HEK293 (cell line): Measurements from ENCODE around the gene ZNF503.

ENCODE experiments used
- BCL11A ChIP-seq: fragments of 450-650 bp; formaldehyde crosslinking; IDR thresholded peaks from 2 replicates; pipeline ENCODE4 v1.5.1; 2016; ENCODE audit warnings: low read depth, missing biosample characterization, missing genetic modification characterization
- BCL11B ChIP-seq: fragments of 450-650 bp; formaldehyde crosslinking; IDR thresholded peaks from 2 replicates; pipeline ENCODE4 v1.5.1; 2016; ENCODE audit warnings: low read depth, missing biosample characterization, missing genetic modification characterization
- EGR2 ChIP-seq: fragments of 450-650 bp; formaldehyde crosslinking; IDR thresholded peaks from 2 replicates; pipeline ENCODE4 v1.5.1; 2016; ENCODE audit warnings: low read depth, missing biosample characterization, missing genetic modification characterization
- HOXD13 ChIP-seq: sonication (generic); formaldehyde crosslinking; IDR thresholded peaks from 2 replicates; pipeline ENCODE4 v1.8.0; 2022; ENCODE audit warnings: missing genetic modification reagents, borderline replicate concordance
- KLF1 ChIP-seq: fragments of 450-650 bp; formaldehyde crosslinking; IDR thresholded peaks from 2 replicates; pipeline ENCODE4 v1.5.1; 2016; ENCODE audit warnings: missing biosample characterization, missing genetic modification characterization
- KLF10 ChIP-seq: fragments of 450-650 bp; IDR thresholded peaks from 2 replicates; pipeline ENCODE4 v1.5.1; 2018; ENCODE audit warnings: missing biosample characterization, mild to moderate bottlenecking, missing genetic modification characterization
- KLF9 ChIP-seq: fragments of 450-650 bp; formaldehyde crosslinking; IDR thresholded peaks from 2 replicates; pipeline ENCODE4 v1.5.1; 2016; ENCODE audit warnings: missing biosample characterization, missing genetic modification characterization, low read depth
- PRDM1 ChIP-seq: fragments of 450-650 bp; formaldehyde crosslinking; IDR thresholded peaks from 2 replicates; pipeline ENCODE4; 2016; ENCODE audit warnings: missing biosample characterization, missing genetic modification characterization
- REST ChIP-seq: fragments of 450-650 bp; formaldehyde crosslinking; IDR thresholded peaks from 2 replicates; pipeline ENCODE4 v1.5.1; 2016; ENCODE audit warnings: missing biosample characterization, missing genetic modification characterization
- ZBTB10 ChIP-seq: fragments of 450-650 bp; formaldehyde crosslinking; IDR thresholded peaks from 2 replicates; pipeline ENCODE4 v1.5.1; 2016; ENCODE audit warnings: missing biosample characterization, missing genetic modification characterization
- ZBTB49 ChIP-seq: fragments of 450-650 bp; formaldehyde crosslinking; IDR thresholded peaks from 2 replicates; pipeline ENCODE4 v1.5.1; 2016; ENCODE audit warnings: missing biosample characterization, missing genetic modification characterization, low read depth
- ZBTB8A ChIP-seq: fragments of 450-650 bp; formaldehyde crosslinking; IDR thresholded peaks from 2 replicates; pipeline ENCODE4 v1.5.1; 2016; ENCODE audit warnings: missing biosample characterization, missing genetic modification characterization
- ZEB2 ChIP-seq: fragments of 450-650 bp; formaldehyde crosslinking; IDR thresholded peaks from 2 replicates; pipeline ENCODE4 v1.5.1; 2016; ENCODE audit warnings: missing biosample characterization, missing genetic modification characterization
- ZFP37 ChIP-seq: fragments of 450-650 bp; formaldehyde crosslinking; IDR thresholded peaks from 2 replicates; pipeline ENCODE4 v1.5.1; 2016; ENCODE audit warnings: missing biosample characterization, missing genetic modification characterization
- ZNF10 ChIP-seq: fragments of 450-650 bp; formaldehyde crosslinking; IDR thresholded peaks from 2 replicates; pipeline ENCODE4 v1.5.1; 2017; ENCODE audit warnings: missing biosample characterization, missing genetic modification characterization
- ZNF112 ChIP-seq: fragments of 450-650 bp; formaldehyde crosslinking; IDR thresholded peaks from 2 replicates; pipeline ENCODE4 v1.5.0; 2017; ENCODE audit warnings: missing biosample characterization, missing genetic modification characterization
- ZNF138 ChIP-seq: fragments of 450-650 bp; formaldehyde crosslinking; IDR thresholded peaks from 2 replicates; pipeline ENCODE4 v1.5.1; 2016; ENCODE audit warnings: missing biosample characterization, missing genetic modification characterization, borderline replicate concordance
- ZNF184 ChIP-seq: fragments of 450-650 bp; IDR thresholded peaks from 2 replicates; pipeline ENCODE4 v1.5.1; 2018; ENCODE audit warnings: missing biosample characterization, mild to moderate bottlenecking, missing genetic modification characterization
- ZNF223 ChIP-seq: fragments of 450-650 bp; formaldehyde crosslinking; IDR thresholded peaks from 2 replicates; pipeline ENCODE4 v1.5.1; 2016; ENCODE audit warnings: missing biosample characterization, missing genetic modification characterization
- ZNF26 ChIP-seq: fragments of 450-650 bp; formaldehyde crosslinking; IDR thresholded peaks from 2 replicates; pipeline ENCODE4 v1.5.1; 2016; ENCODE audit warnings: missing biosample characterization, missing genetic modification characterization
- ZNF335 ChIP-seq: fragments of 450-650 bp; formaldehyde crosslinking; conservative IDR thresholded peaks from 2 replicates; pipeline ENCODE4 v1.5.1; 2016; ENCODE audit warnings: missing biosample characterization, missing genetic modification characterization
- ZNF426 ChIP-seq: fragments of 450-650 bp; formaldehyde crosslinking; IDR thresholded peaks from 2 replicates; pipeline ENCODE4 v1.5.1; 2017; ENCODE audit warnings: missing biosample characterization, missing genetic modification characterization, mild to moderate bottlenecking, inconsistent platforms, moderate library complexity
- ZNF510 ChIP-seq: fragments of 450-650 bp; formaldehyde crosslinking; IDR thresholded peaks from 2 replicates; pipeline ENCODE4 v1.5.1; 2018; ENCODE audit warnings: mild to moderate bottlenecking, missing genetic modification characterization, missing biosample characterization; ENCODE audit not compliant: insufficient replicate concordance
- ZNF529 ChIP-seq: fragments of 450-650 bp; formaldehyde crosslinking; IDR thresholded peaks from 2 replicates; pipeline ENCODE4 v1.5.1; 2017; ENCODE audit warnings: missing genetic modification characterization, missing biosample characterization; ENCODE audit not compliant: insufficient replicate concordance
- ZNF629 ChIP-seq: fragments of 450-650 bp; formaldehyde crosslinking; IDR thresholded peaks from 2 replicates; pipeline ENCODE4 v1.5.1; 2017; ENCODE audit warnings: missing biosample characterization, missing genetic modification characterization
- ZNF658 ChIP-seq: fragments of 450-650 bp; formaldehyde crosslinking; IDR thresholded peaks from 2 replicates; pipeline ENCODE4; 2016; ENCODE audit warnings: missing biosample characterization, missing genetic modification characterization
- ZNF670 ChIP-seq: fragments of 450-650 bp; formaldehyde crosslinking; IDR thresholded peaks from 2 replicates; pipeline ENCODE4 v1.5.1; 2016; ENCODE audit warnings: missing biosample characterization, missing genetic modification characterization, low read depth
- ZNF843 ChIP-seq: fragments of 450-650 bp; formaldehyde crosslinking; IDR thresholded peaks from 2 replicates; pipeline ENCODE4 v1.5.1; 2016; ENCODE audit warnings: missing biosample characterization, missing genetic modification characterization
- ZSCAN23 ChIP-seq: fragments of 450-650 bp; formaldehyde crosslinking; IDR thresholded peaks from 2 replicates; pipeline ENCODE4 v1.5.1; 2016; ENCODE audit warnings: missing biosample characterization, missing genetic modification characterization
- ZSCAN30 ChIP-seq: fragments of 450-650 bp; IDR thresholded peaks from 2 replicates; pipeline ENCODE4 v1.5.1; 2018; ENCODE audit warnings: missing biosample characterization, mild to moderate bottlenecking, missing genetic modification characterization, moderate library complexity
- ZXDB ChIP-seq: fragments of 450-650 bp; formaldehyde crosslinking; IDR thresholded peaks from 2 replicates; pipeline ENCODE4 v1.5.1; 2016; ENCODE audit warnings: missing biosample characterization, missing genetic modification characterization

ZNF503 gene

GRCh38 chr10:75379212-75379724 is 22.3 kb downstream of the ZNF503 start (continued):
- no peak for TF ChIP-seq ZNF426 (tag by site-specific recombination)
- TF ChIP-seq ZXDB: peak; percentile 100
- TF ChIP-seq ZNF335 (tag by site-specific recombination): no peak
- peak; percentile 67; the same call in 1 of the 2 replicates for TF ChIP-seq ZNF223
- peak; percentile 99 for TF ChIP-seq BCL11A (tag by site-specific recombination)
- TF ChIP-seq ZNF529 (tag by site-specific recombination): peak; percentile 14
- TF ChIP-seq ZFP37 (tag by site-specific recombination): peak; percentile 54; the same call in 1 of the 2 replicates
- TF ChIP-seq BCL11B: peak; percentile 99
- no peak for TF ChIP-seq REST (tag by site-specific recombination)
- TF ChIP-seq HOXD13: peak; percentile 97
- peak; percentile 100 for TF ChIP-seq ZNF843
- no peak for TF ChIP-seq PRDM1 (tag by site-specific recombination)
- peak; percentile 92 for TF ChIP-seq ZBTB8A (tag by site-specific recombination)
- peak; percentile 99 for TF ChIP-seq ZSCAN23 (tag by site-specific recombination)
- TF ChIP-seq ZBTB49: peak; percentile 81
- peak; percentile 96 for TF ChIP-seq ZNF629 (tag by site-specific recombination)
- TF ChIP-seq ZNF138 (tag by site-specific recombination): no peak
- peak; percentile 51; the same call in 1 of the 2 replicates for TF ChIP-seq ZNF184
- no peak for TF ChIP-seq ZNF670 (tag by site-specific recombination)
- TF ChIP-seq ZNF26 (tag by site-specific recombination): no peak
- TF ChIP-seq ZSCAN30: peak; percentile 99
- TF ChIP-seq KLF9 (tag by site-specific recombination): peak; percentile 83; the same call in 1 of the 2 replicates
- TF ChIP-seq ZNF10 (tag by site-specific recombination): peak; percentile 91
- no peak for TF ChIP-seq EGR2 (tag by site-specific recombination)
- TF ChIP-seq ZNF112: peak; percentile 28; the same call in 1 of the 2 replicates
- TF ChIP-seq ZNF510 (tag by site-specific recombination): peak; percentile 40
- peak; percentile 68 for TF ChIP-seq KLF1
- TF ChIP-seq KLF10 (tag by site-specific recombination): peak; percentile 94
- no peak for TF ChIP-seq ZNF658
- TF ChIP-seq ZBTB10: no peak
- TF ChIP-seq ZEB2: peak; percentile 100
